Neural progenitor cell (in vitro differentiated cells): ENCODE data around the gene HEXD.

Experiments used
- EZH2phosphoT487 ChIP-seq: fragments of 200-600 bp; sonication (generic); IDR thresholded peaks from 2 replicates; pipeline ENCODE4 v1.6.1; 2017; ENCODE audit warnings: antibody characterized with exemption
- TF ChIP-seq, protein P1 (sequence below): fragments of 200-600 bp; sonication (generic); IDR thresholded peaks from 2 replicates; pipeline ENCODE4 v1.5.1; 2017; ENCODE audit warnings: antibody characterized with exemption, mild to moderate bottlenecking

DNA sequence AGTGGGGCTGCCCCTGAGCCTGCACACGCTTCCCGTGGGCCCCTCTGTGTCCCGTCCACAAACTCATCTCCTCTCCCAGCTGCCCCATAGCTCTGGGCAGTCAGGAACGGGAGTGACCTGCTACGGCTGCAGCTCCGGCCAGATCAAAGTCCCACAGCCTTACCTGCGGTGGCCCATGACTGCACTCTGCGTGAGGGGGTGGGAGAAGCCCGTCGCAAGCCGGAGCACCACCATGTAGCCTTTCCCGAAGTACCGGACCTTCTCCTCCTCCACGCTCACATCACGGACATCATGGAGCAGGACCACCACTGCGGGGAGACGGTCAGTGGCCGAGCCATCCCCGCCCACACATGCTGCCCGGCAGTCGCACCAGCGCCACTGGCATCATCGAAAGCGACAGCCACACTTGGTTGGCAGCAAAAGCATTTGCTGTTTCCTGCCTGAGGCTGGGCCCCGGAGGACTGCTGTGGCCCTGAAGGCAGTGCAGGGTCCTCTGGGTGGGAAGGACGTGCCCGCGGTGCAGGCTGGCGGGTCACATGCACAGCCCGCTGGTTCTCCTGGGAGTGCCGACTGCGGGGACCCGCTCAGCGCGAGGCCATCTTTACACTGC lies 26.2 kb downstream of the HEXD start:
- TF ChIP-seq, protein P1, sequence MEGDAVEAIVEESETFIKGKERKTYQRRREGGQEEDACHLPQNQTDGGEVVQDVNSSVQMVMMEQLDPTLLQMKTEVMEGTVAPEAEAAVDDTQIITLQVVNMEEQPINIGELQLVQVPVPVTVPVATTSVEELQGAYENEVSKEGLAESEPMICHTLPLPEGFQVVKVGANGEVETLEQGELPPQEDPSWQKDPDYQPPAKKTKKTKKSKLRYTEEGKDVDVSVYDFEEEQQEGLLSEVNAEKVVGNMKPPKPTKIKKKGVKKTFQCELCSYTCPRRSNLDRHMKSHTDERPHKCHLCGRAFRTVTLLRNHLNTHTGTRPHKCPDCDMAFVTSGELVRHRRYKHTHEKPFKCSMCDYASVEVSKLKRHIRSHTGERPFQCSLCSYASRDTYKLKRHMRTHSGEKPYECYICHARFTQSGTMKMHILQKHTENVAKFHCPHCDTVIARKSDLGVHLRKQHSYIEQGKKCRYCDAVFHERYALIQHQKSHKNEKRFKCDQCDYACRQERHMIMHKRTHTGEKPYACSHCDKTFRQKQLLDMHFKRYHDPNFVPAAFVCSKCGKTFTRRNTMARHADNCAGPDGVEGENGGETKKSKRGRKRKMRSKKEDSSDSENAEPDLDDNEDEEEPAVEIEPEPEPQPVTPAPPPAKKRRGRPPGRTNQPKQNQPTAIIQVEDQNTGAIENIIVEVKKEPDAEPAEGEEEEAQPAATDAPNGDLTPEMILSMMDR, result no peak
- no peak for TF ChIP-seq EZH2phosphoT487
